Hepatocyte (in vitro differentiated cells): ENCODE data around the gene PIGA.

Experiments
- CTCF ChIP-seq: fragments of 200-600 bp; sonication (generic); IDR thresholded peaks from 2 replicates; pipeline ENCODE4 v1.5.1; 2016; ENCODE audit warnings: antibody characterized with exemption, mild to moderate bottlenecking; ENCODE audit not compliant: poor library complexity
- EZH2 ChIP-seq: fragments of 200-600 bp; sonication (generic); IDR thresholded peaks from 2 replicates; pipeline ENCODE4 v1.6.1; 2016; ENCODE audit warnings: antibody characterized with exemption, mild to moderate bottlenecking, borderline replicate concordance

- TF ChIP-seq CTCF (no peak), EZH2 (no peak)
Measured at GRCh38 chrX:15345976-15346375, 10.7 kb upstream of the PIGA start.
